ENCODE measurements around the gene MOXD1. TPM values are rescaled to one million over a fixed set of nuclear protein-coding genes. Genes with fewer than 3 reads are reported as not detected.
A peak's percentile ranks its signal among the peaks of the same experiment; 100 is the strongest.
"Not testable (repeated sequence)": the region's sequence is repeated elsewhere in the genome, so short reads cannot be mapped to it uniquely, and the experiment has no call there.

Gene MOXD1
- total RNA-seq, 2 experiments from 2014 or later = not detected

DNA sequence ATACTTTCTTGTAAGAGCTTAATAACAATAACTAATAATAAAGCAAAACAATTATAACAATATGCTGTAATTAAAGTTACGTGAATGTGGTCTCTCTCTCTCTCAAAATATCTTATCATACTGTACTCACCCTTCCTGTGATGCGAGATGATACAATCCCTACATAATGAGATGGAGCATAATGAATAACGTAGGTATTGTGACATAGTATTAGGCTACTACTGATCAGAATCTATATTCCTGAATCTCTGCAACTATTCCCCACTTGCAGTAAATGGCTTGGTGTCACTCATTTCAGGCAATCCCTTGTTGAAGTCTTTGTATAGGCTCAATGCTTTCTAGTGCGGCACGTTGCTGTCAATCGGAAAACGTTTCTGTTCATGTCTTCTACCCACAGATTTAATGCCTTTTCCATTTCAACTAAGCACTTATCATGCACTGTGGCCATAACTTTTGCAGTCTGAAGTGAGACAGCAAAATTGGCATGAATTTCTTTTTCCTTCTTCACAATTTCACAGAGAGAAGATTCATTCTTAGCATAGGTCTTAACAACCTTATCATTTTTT lies 32.3 kb downstream of the MOXD1 start:
- Mint-ChIP-seq H3K27ac (no peak overlapping the region), H3K4me3 (no peak overlapping the region), H3K4me1 (peaks cover 9% of the 10 kb centered on the region), H3K9me3 (ENCODE audit: low read depth) (no peaks in the 10 kb centered on the region), H3K36me3 (ENCODE audit: low read depth) (no peaks in the 10 kb centered on the region), H3K27me3 (peaks cover 32% of the 10 kb centered on the region)
- no peak for ATAC-seq
- ChIA-PET POLR2A (interaction anchor here (0.6 kb wide), 1 partner anchor 328 kb away, joined by 3 read pairs; no protein-coding TSS in a partner anchor), CTCF (no interaction called here)
- intact Hi-C loops (cut with DNase I, micrococcal nuclease) = loop anchor here in 1 of 2 experiments (5.0 kb wide), 1 partner anchor 47 kb away; no protein-coding TSS in a partner anchor
- DNase-seq = no peak

DNA sequence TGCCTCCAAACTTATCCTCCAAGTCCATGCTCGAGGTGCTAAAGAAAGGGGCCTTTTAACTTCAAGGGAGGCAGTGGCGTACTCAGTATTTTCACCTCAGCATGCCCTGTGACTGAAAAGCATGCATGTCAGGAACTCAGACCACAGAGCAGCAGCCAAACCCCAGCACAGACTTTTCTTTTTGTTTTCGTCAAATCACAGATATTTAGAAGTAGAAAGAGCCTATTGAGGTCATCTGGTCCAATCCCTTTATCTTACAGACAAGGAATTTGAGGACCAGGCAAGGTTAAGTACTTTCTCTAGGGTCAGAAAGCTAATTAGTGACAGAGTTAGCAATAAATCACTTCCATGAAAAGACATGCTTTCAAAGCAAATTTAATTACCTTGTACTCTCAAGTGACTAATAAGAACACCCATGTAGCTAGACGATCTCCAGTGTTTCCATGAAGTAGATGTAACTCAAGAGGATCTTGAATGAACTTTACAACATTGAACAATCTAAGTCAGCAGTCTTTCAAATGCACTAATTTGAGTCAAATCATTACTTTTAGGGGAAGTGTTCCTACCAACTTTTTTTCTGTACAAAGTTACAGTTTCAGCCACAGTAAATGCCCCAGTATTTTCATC lies 35.9 kb downstream of the MOXD1 start:
- DNase-seq (no peak), ATAC-seq (peak; percentile 84)
- POLR2A ChIA-PET = no interaction called here
- Mint-ChIP-seq H3K4me1 (peaks cover 12% of the 10 kb centered on the region), H3K4me3 (no peak overlapping the region), H3K9me3 (ENCODE audit: low read depth) (no peaks in the 10 kb centered on the region), H3K36me3 (ENCODE audit: low read depth) (no peaks in the 10 kb centered on the region), H3K27ac (no peak overlapping the region), H3K27me3 (peaks cover 38% of the 10 kb centered on the region)
- intact Hi-C loops (cut with DNase I, micrococcal nuclease) = loop anchor here in 1 of 2 experiments (5.0 kb wide), 1 partner anchor 43 kb away; no protein-coding TSS in a partner anchor
- CTCF ChIA-PET = no interaction called here

DNA sequence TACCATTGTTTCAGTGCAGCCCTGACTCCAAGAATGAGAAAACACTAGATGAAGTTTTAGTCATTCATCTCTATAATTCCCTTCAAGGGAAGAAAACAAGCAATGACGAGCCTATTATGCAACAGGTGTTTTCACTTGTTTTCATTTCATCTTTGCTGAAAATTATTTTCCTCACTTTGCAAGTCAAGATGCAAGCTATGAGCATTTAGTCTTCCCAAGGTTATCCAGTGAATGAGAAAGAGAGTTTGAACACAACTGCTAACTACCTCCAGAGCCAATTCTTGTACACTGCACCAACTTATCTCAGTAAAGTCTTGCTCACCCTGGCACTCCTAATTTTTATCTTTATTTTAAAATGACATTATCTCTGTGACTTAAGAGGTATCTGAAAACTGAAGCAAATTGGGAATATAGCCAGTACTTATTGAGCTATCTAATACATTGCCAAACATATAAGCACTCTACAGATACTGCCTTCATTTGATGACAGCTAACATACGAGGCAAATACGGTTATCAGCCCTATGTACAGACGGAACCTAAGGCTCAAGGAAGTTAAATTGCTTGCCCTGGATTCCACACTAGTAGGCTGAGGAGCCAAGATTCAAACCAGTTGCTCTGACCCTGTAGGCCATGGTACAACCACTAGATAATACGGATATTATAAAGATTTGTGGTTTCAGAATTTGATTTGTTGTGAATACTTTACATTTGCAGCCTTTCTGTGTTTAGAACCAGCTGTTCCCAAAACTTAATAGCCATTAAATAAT lies 36.8 kb downstream of the MOXD1 start:
- ATAC-seq (no peak), DNase-seq (no peak)
- CTCF ChIA-PET = interaction anchor here (1.0 kb wide), 1 partner anchor 29 kb away, joined by 3 read pairs; no protein-coding TSS in a partner anchor
- Mint-ChIP-seq H3K9me3 (ENCODE audit: low read depth) (no peaks in the 10 kb centered on the region), H3K36me3 (ENCODE audit: low read depth) (no peaks in the 10 kb centered on the region), H3K4me1 (peaks cover 12% of the 10 kb centered on the region), H3K27ac (no peak overlapping the region), H3K27me3 (peaks cover 38% of the 10 kb centered on the region), H3K4me3 (no peak overlapping the region)
- intact Hi-C loops (cut with DNase I, micrococcal nuclease) = loop anchor here in 1 of 2 experiments (5.0 kb wide), 1 partner anchor 42 kb away; no protein-coding TSS in a partner anchor
- POLR2A ChIA-PET = no interaction called here

DNA sequence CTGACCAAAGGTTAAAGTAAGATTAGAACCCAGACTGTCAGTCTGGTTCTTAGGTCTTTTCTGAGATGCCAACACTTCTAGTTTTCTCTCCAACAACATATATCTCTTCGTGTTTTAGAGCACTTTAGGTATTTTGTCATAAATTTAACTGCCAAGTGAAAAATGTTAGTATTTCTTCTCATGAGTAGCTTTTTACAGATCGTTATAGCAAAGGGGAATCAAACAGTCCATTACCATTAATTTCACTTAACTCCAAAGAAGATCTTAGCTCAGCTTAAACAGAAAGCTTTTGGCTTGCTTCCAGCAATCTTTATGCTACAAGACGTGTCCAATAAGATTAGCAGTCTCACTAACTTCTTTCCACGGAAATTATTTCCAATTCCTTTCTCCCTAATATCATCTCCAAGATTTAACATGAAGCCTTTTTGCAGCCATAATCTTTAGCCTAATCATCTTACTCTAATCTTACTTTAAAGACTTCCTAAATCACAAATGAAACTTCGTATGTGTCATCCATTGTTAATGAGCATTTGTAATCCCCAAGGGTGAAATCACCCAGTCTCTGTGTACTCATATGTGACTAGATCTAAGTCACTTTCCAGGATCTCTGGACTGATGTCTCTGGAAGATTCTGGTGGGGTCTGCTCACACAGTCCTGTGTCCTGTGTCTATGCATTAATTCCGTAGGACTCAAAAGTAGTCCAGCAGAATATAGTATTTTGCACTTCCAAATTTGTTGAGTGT lies 38.7 kb downstream of the MOXD1 start:
- H3K4me3 Mint-ChIP-seq = no peak overlapping the region
- ATAC-seq (no peak), DNase-seq (no peak)
- H3K27me3 Mint-ChIP-seq = peaks cover 26% of the 10 kb centered on the region
- intact Hi-C loops (cut with DNase I, micrococcal nuclease) = no loop called here
- H3K4me1 Mint-ChIP-seq = peaks cover 12% of the 10 kb centered on the region
- no peaks in the 10 kb centered on the region for H3K36me3 Mint-ChIP-seq (ENCODE audit: low read depth)
- no peak overlapping the region for H3K27ac Mint-ChIP-seq
- POLR2A ChIA-PET = no interaction called here
- H3K9me3 Mint-ChIP-seq (ENCODE audit: low read depth) = no peaks in the 10 kb centered on the region
- CTCF ChIA-PET = interaction anchor here (1.1 kb wide), 1 partner anchor 119 kb away, joined by 3 read pairs; no protein-coding TSS in a partner anchor

GRCh38 chr6:132361101-132361500 lies 40.2 kb downstream of the MOXD1 start:
- Mint-ChIP-seq H3K4me3 (no peak overlapping the region), H3K9me3 (ENCODE audit: low read depth) (no peaks in the 10 kb centered on the region), H3K27me3 (peaks cover 20% of the 10 kb centered on the region), H3K4me1 (peaks cover 12% of the 10 kb centered on the region), H3K27ac (no peak overlapping the region), H3K36me3 (ENCODE audit: low read depth) (no peaks in the 10 kb centered on the region)
- POLR2A ChIA-PET = no interaction called here
- intact Hi-C loops (cut with DNase I, micrococcal nuclease) = no loop called here
- CTCF ChIA-PET = no interaction called here
- DNase-seq = no peak
- ATAC-seq = no peak

- Mint-ChIP-seq H3K4me3 (no peak overlapping the region), H3K4me1 (peaks cover 8% of the 10 kb centered on the region), H3K36me3 (ENCODE audit: low read depth) (no peaks in the 10 kb centered on the region), H3K9me3 (ENCODE audit: low read depth) (peaks cover 2% of the 10 kb centered on the region), H3K27ac (no peak overlapping the region), H3K27me3 (peaks cover 18% of the 10 kb centered on the region)
- DNase-seq (no peak), ATAC-seq (no peak)
- CTCF ChIA-PET = interaction anchor here (0.7 kb wide), 1 partner anchor 404 kb away, joined by 4 read pairs; no protein-coding TSS in a partner anchor
- intact Hi-C loops (cut with DNase I, micrococcal nuclease) = no loop called here
- POLR2A ChIA-PET = no interaction called here
Measured at GRCh38 chr6:132359886-132360285, 41.4 kb downstream of the MOXD1 start.

DNA sequence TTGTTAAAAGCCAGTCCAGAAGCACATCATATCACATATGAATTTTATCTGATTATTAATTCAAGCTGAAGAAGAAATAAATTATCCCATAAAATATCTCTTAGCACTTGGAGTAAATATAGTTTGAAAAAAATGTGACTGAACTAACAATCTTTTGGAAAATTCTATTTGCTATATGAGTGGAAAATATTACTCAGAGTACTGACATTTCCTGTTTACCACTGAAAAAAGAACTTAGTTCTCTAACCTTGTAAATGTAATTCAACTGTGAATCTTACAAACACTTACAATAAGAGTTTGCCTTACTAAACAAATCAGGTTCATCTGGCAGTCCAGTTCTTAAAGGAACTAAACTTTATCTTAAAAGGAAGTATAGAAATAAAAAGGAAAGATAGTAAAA lies 44.2 kb downstream of the MOXD1 start:
- CTCF ChIA-PET = interaction anchor here (1.5 kb wide), 1 partner anchor 77 kb away, joined by 3 read pairs; no protein-coding TSS in a partner anchor
- ATAC-seq (no peak), DNase-seq (no peak)
- intact Hi-C loops (cut with DNase I, micrococcal nuclease) = no loop called here
- H3K36me3 Mint-ChIP-seq (ENCODE audit: low read depth) = no peaks in the 10 kb centered on the region
- H3K27ac Mint-ChIP-seq = no peak overlapping the region
- H3K27me3 Mint-ChIP-seq = peaks cover 8% of the 10 kb centered on the region
- H3K4me3 Mint-ChIP-seq = no peak overlapping the region
- peaks cover 2% of the 10 kb centered on the region for H3K9me3 Mint-ChIP-seq (ENCODE audit: low read depth)
- POLR2A ChIA-PET = no interaction called here
- peaks cover 12% of the 10 kb centered on the region for H3K4me1 Mint-ChIP-seq

- DNase-seq (peak; percentile 59), ATAC-seq (peak; percentile 72)
- Mint-ChIP-seq H3K4me1 (peaks cover 15% of the 10 kb centered on the region), H3K4me3 (no peak overlapping the region), H3K27ac (no peak overlapping the region), H3K27me3 (peaks cover 9% of the 10 kb centered on the region), H3K9me3 (ENCODE audit: low read depth) (peaks cover 2% of the 10 kb centered on the region), H3K36me3 (ENCODE audit: low read depth) (no peaks in the 10 kb centered on the region)
- intact Hi-C loops (cut with DNase I, micrococcal nuclease) = no loop called here
- ChIA-PET CTCF (interaction anchor here (1.8 to 2.0 kb wide), 2 partner anchors 57 to 74 kb away, joined by 5 to 9 read pairs; no protein-coding TSS in a partner anchor), POLR2A (no interaction called here)
Measured at GRCh38 chr6:132354517-132355167, 46.6 kb downstream of the MOXD1 start.

DNA sequence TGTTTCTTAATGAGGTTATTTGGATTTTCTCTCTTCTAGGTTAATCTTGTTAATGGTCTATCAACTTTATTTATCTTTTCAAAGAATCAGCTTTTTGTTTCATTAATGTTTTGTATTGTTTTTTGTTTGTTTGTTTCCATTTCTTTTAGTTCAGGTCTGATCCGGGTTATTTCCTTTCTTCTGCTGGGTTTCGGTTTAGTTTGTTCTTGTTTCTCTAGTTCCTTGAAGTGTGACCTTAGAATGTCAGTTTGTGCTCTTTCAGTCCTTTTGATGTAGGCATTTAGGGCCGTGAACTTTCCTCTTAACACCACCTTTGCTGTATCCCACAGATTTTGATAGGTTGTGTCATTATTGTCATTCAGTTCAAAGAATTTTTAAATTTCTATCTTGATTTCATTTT lies 49.3 kb downstream of the MOXD1 start:
- H3K9me3 Mint-ChIP-seq (ENCODE audit: low read depth); POLR2A ChIA-PET; intact Hi-C loops (cut with DNase I, micrococcal nuclease); DNase-seq; H3K27ac Mint-ChIP-seq; H3K36me3 Mint-ChIP-seq (ENCODE audit: low read depth); ATAC-seq; H3K27me3 Mint-ChIP-seq; H3K4me3 Mint-ChIP-seq: not testable (repeated sequence)
- peaks cover 15% of the 10 kb centered on the region for H3K4me1 Mint-ChIP-seq
- CTCF ChIA-PET = interaction anchor here (0.9 kb wide), 1 partner anchor 72 kb away, joined by 3 read pairs; no protein-coding TSS in a partner anchor

GRCh38 chr6:132348231-132348630 lies 53.0 kb downstream of the MOXD1 start:
- ChIA-PET CTCF (no interaction called here), POLR2A (no interaction called here)
- Mint-ChIP-seq H3K4me3 (no peak overlapping the region), H3K4me1 (peaks cover 3% of the 10 kb centered on the region), H3K27ac (no peak overlapping the region), H3K27me3 (peaks cover 9% of the 10 kb centered on the region), H3K36me3 (ENCODE audit: low read depth) (no peaks in the 10 kb centered on the region), H3K9me3 (ENCODE audit: low read depth) (peaks cover 3% of the 10 kb centered on the region)
- intact Hi-C loops (cut with DNase I, micrococcal nuclease) = no loop called here
- no peak for ATAC-seq
- DNase-seq = no peak

DNA sequence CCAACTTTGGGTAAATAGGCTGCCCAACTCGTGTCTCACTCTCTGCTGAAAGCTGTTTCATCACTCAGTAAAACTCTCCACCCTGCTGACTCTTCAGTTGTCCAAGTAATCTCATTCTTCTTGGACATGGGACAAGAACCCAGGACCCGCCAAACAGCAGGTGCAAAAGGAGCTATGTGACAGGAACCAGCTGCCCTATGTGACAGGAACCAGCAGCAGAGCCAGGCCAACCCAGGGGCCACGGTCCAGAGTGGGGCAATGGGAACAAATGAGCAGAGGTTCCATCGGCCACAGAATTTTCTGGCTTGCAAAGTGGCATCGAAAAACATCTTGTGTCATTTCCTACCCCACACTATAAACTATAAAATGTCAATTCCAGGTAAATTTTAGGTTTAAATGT lies 56.5 kb downstream of the MOXD1 start:
- no peak for ATAC-seq
- ChIA-PET CTCF (interaction anchor here (0.7 kb wide), 1 partner anchor 83 kb away, joined by 3 read pairs; no protein-coding TSS in a partner anchor), POLR2A (no interaction called here)
- Mint-ChIP-seq H3K27me3 (no peaks in the 10 kb centered on the region), H3K9me3 (ENCODE audit: low read depth) (peaks cover 3% of the 10 kb centered on the region), H3K4me3 (no peak overlapping the region), H3K27ac (no peak overlapping the region), H3K4me1 (no peaks in the 10 kb centered on the region), H3K36me3 (ENCODE audit: low read depth) (no peaks in the 10 kb centered on the region)
- intact Hi-C loops (cut with DNase I, micrococcal nuclease) = no loop called here
- DNase-seq = no peak

All from activated CD4-positive, alpha-beta T cell treated with anti-CD3 and anti-CD28 coated beads for 36 hours (primary cell).